SH-SY5Y (cell line): ENCODE measurements around the gene ARHGAP1.

Source experiments
- GATA2 ChIP-seq: IDR thresholded peaks from 2 replicates; pipeline ENCODE4 v1.6.1; 2011; ENCODE audit warnings: mild to moderate bottlenecking, low read depth, low read length
- GATA3 ChIP-seq: IDR thresholded peaks from 2 replicates; pipeline ENCODE4 v1.6.1; 2011; ENCODE audit warnings: low read depth, mild to moderate bottlenecking, low read length, moderate library complexity

Gene ARHGAP1

GRCh38 chr11:46661836-46662235 lies 38.6 kb downstream of the ARHGAP1 start:
- TF ChIP-seq GATA2 (no peak), GATA3 (no peak)

GRCh38 chr11:46659908-46660307 lies 40.5 kb downstream of the ARHGAP1 start:
- TF ChIP-seq GATA3 (no peak), GATA2 (no peak)

GRCh38 chr11:46658259-46658658 lies 42.2 kb downstream of the ARHGAP1 start:
- TF ChIP-seq GATA3 (no peak), GATA2 (no peak)

- no peak for TF ChIP-seq GATA2
- no peak for TF ChIP-seq GATA3
Measured at GRCh38 chr11:46657186-46657585, 43.2 kb downstream of the ARHGAP1 start.

- no peak for TF ChIP-seq GATA2
- no peak for TF ChIP-seq GATA3
Measured at GRCh38 chr11:46655631-46656030, 44.8 kb downstream of the ARHGAP1 start.

GRCh38 chr11:46649180-46649738 lies 51.2 kb downstream of the ARHGAP1 start:
- TF ChIP-seq GATA3, result no peak
- no peak for TF ChIP-seq GATA2

- TF ChIP-seq GATA3, result no peak
- no peak for TF ChIP-seq GATA2
Measured at GRCh38 chr11:46643986-46644385, 56.4 kb downstream of the ARHGAP1 start.

GRCh38 chr11:46643531-46643930 lies 56.9 kb downstream of the ARHGAP1 start:
- TF ChIP-seq GATA3, result no peak
- no peak for TF ChIP-seq GATA2

GRCh38 chr11:46642627-46643335 lies 57.6 kb downstream of the ARHGAP1 start:
- TF ChIP-seq GATA2 (no peak), GATA3 (no peak)

GRCh38 chr11:46641639-46642038 lies 58.8 kb downstream of the ARHGAP1 start:
- TF ChIP-seq GATA3, result no peak
- no peak for TF ChIP-seq GATA2

- TF ChIP-seq GATA2 (no peak), GATA3 (no peak)
Measured at GRCh38 chr11:46640036-46640788, 60.2 kb downstream of the ARHGAP1 start.

- no peak for TF ChIP-seq GATA3
- TF ChIP-seq GATA2, result no peak
Measured at GRCh38 chr11:46639197-46639839, 61.1 kb downstream of the ARHGAP1 start.

- no peak for TF ChIP-seq GATA3
- no peak for TF ChIP-seq GATA2
Measured at GRCh38 chr11:46637546-46637945, 62.9 kb downstream of the ARHGAP1 start.

- TF ChIP-seq GATA3 (no peak), GATA2 (no peak)
Measured at GRCh38 chr11:46635557-46636139, 64.8 kb downstream of the ARHGAP1 start.
